Epithelial cell of proximal tubule (primary cell): ENCODE results near the gene CD209. TPM values are rescaled to one million over a fixed set of nuclear protein-coding genes. Genes with fewer than 3 reads are reported as not detected.

ENCODE experiments used
- DNase-seq: peaks from one replicate; pipeline ENCODE4 v3.0.0-alpha.2; 2011; ENCODE audit warnings: low read depth
- H3K4me3 ChIP-seq: 2 replicates; pipeline ENCODE4 v1.5.1; 2011; ENCODE audit warnings: low read depth, mild to moderate bottlenecking, low read length
- CTCF ChIP-seq: conservative IDR thresholded peaks from 2 replicates; pipeline ENCODE4 v1.5.1; 2012; ENCODE audit warnings: low read depth, mild to moderate bottlenecking, low read length
- total RNA-seq: library from RNA; depleted of rRNA; stranded (reverse); fragments of >200 nt; gene quantifications from 2 replicates; pipeline ENCODE4 v1.2.3, GENCODE V29; 2015

The CD209 gene
- total RNA-seq, 1 donor from 2014 or later: 0.12 TPM

- no peak for TF ChIP-seq CTCF
- no peak for DNase-seq
- no peak overlapping the region for H3K4me3 ChIP-seq
Observed at GRCh38 chr19:7692417-7693088, 54.8 kb downstream of the CD209 start.

GRCh38 chr19:7691497-7691896 lies 55.8 kb downstream of the CD209 start:
- TF ChIP-seq CTCF: no peak
- no peak overlapping the region for H3K4me3 ChIP-seq
- DNase-seq: no peak

- no peak for TF ChIP-seq CTCF
- H3K4me3 ChIP-seq: no peak overlapping the region
- DNase-seq: no peak
Observed at GRCh38 chr19:7690779-7691258, 56.5 kb downstream of the CD209 start.

Other genes starting within 250 kb of the CD209 start
- 29.5 and 80.8 TPM in 2 replicates for gene ZNF358, start 231.4 kb downstream of the CD209 start, total RNA-seq
- gene MCOLN1, start 224.9 kb downstream of the CD209 start, total RNA-seq: 3.6 and 8.7 TPM in 2 replicates
- 123 and 129 TPM in 2 replicates for gene PNPLA6, start 211.8 kb downstream of the CD209 start, total RNA-seq
- 5.6 and 12.4 TPM in 2 replicates for gene CAMSAP3, start 151.7 kb downstream of the CD209 start, total RNA-seq
- gene XAB2, start 118.0 kb downstream of the CD209 start, total RNA-seq: 44.1 and 47.9 TPM in 2 replicates
- 33.9 and 62.7 TPM in 2 replicates for gene PET100, start 117.7 kb downstream of the CD209 start, total RNA-seq
- not detected in 2 replicates for gene PCP2, start 113.8 kb downstream of the CD209 start, total RNA-seq
- 49.4 and 51.2 TPM in 2 replicates for gene STXBP2, start 110.4 kb downstream of the CD209 start, total RNA-seq
- not detected in 2 replicates for gene RETN, start 78.5 kb downstream of the CD209 start, total RNA-seq
- not detected in 2 replicates for gene MCEMP1, start 70.4 kb downstream of the CD209 start, total RNA-seq
- gene TRAPPC5, start 66.7 kb downstream of the CD209 start, total RNA-seq: 110 and 158 TPM in 2 replicates
- not detected in 2 replicates for gene FCER2, start 45.4 kb downstream of the CD209 start, total RNA-seq
- gene CLEC4G, start 15.4 kb downstream of the CD209 start, total RNA-seq: not detected in 2 replicates
- gene CLEC4M, start 15.7 kb upstream of the CD209 start, total RNA-seq: not detected in 2 replicates
- 6.1 and 9.3 TPM in 2 replicates for gene EVI5L, start 82.7 kb upstream of the CD209 start, total RNA-seq
- gene PRR36, start 126.9 kb upstream of the CD209 start, total RNA-seq: 0.72 and 0.81 TPM in 2 replicates
- 11.9 and 18.9 TPM in 2 replicates for gene LRRC8E, start 141.0 kb upstream of the CD209 start, total RNA-seq
- gene MAP2K7, start 156.3 kb upstream of the CD209 start, total RNA-seq: 7.6 and 14.6 TPM in 2 replicates
- 1.6 and 16.8 TPM in 2 replicates for gene TGFBR3L, start 167.3 kb upstream of the CD209 start, total RNA-seq
- 29.1 and 34.2 TPM in 2 replicates for gene SNAPC2, start 172.8 kb upstream of the CD209 start, total RNA-seq
- 12.4 and 42.8 TPM in 2 replicates for gene CTXN1, start 178.6 kb upstream of the CD209 start, total RNA-seq
- gene TIMM44, start 196.1 kb upstream of the CD209 start, total RNA-seq: 39.0 and 108 TPM in 2 replicates